ENCODE results near the gene ZNF471.

DNA sequence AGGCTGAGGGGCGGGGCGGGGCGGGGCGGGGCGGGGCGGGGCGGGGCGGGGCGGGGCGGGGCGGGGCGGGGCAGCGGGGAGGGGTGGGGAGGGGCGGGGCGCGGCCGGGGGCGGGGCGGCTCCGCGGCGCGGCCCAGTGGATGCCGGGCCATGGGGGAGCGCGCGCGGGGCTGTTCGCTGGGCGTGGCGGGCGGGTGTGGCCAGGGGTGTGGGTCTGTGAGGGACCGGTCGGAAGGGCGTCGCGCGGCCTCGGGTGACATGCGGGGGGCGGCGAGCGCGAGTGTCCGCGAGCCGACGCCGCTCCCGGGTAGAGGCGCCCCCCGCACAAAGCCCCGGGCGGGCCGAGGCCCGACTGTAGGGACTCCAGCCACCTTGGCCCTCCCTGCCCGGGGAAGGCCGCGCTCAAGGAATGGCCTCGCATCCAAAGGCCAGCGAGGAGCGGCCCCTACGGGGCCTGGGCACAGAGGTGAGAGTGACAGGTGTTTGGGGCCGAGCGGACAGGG, 31.2 kb downstream of the ZNF471 start, which contains the start of gene ZFP28:
- no peak for TF ChIP-seq POLR2AphosphoS5 (IDR thresholded peaks at IDR 0.05)
- TF ChIP-seq, protein P1, sequence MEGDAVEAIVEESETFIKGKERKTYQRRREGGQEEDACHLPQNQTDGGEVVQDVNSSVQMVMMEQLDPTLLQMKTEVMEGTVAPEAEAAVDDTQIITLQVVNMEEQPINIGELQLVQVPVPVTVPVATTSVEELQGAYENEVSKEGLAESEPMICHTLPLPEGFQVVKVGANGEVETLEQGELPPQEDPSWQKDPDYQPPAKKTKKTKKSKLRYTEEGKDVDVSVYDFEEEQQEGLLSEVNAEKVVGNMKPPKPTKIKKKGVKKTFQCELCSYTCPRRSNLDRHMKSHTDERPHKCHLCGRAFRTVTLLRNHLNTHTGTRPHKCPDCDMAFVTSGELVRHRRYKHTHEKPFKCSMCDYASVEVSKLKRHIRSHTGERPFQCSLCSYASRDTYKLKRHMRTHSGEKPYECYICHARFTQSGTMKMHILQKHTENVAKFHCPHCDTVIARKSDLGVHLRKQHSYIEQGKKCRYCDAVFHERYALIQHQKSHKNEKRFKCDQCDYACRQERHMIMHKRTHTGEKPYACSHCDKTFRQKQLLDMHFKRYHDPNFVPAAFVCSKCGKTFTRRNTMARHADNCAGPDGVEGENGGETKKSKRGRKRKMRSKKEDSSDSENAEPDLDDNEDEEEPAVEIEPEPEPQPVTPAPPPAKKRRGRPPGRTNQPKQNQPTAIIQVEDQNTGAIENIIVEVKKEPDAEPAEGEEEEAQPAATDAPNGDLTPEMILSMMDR (IDR thresholded peaks at IDR 0.05): no peak
- no peak for TF ChIP-seq POLR2A (IDR thresholded peaks at IDR 0.05)
